ENCODE data around the gene PARP11. TPM values are rescaled to one million over a fixed set of nuclear protein-coding genes. Genes with fewer than 3 reads are reported as not detected.
"Not testable (repeated sequence)": the region's sequence is repeated elsewhere in the genome, so short reads cannot be mapped to it uniquely, and the experiment has no call there.

The PARP11 gene
- total RNA-seq, 1 donor from 2014 or later, result 10.4 TPM

DNA sequence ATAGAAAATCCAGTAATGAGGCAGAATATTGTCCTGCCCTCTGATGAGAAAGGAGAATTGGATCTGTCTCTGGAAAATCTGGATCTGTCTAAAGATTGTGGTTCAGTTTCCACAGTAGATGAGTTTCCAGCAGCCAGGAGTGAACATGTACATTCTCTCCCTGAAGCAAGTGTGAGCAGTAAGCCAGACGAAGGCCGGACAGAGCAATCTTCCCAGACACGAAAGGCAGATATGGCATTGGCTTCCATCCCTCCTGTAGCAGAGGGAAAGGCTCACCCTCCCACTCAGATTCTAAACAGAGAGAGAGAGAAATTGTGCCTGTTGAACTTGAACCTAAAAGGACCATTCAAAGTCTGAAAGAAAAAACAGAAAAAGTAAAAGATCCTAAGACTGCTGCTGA is 31.4 kb downstream of the PARP11 start:
- Histone ChIP-seq H4K20me1 (ENCODE audit: insufficient read depth, low read length) (peaks cover 6% of the 10 kb centered on the region), H3K36me3 (ENCODE audit: insufficient read depth, low read length) (no peaks in the 10 kb centered on the region), H3K9ac (ENCODE audit: low read length) (no peak overlapping the region), H3K9me3 (ENCODE audit: insufficient read depth, low read depth, low read length) (no peaks in the 10 kb centered on the region), H2AFZ (ENCODE audit: low read depth, low read length) (no peak overlapping the region), H3K4me3 (ENCODE audit: insufficient read depth, low read depth, low read length) (no peak overlapping the region), H3K27me3 (ENCODE audit: insufficient read depth, low read length) (no peaks in the 10 kb centered on the region), H3K4me1 (ENCODE audit: insufficient read depth, low read length) (no peaks in the 10 kb centered on the region), H3K79me2 (ENCODE audit: insufficient read depth, low read length) (no peaks in the 10 kb centered on the region), H3K4me2 (ENCODE audit: low read length) (no peak overlapping the region), H3K27ac (ENCODE audit: low read depth, low read length) (no peak overlapping the region)
- Mint-ChIP-seq H3K36me3 (ENCODE audit: low read depth, unreplicated experiment) (peaks cover 15% of the 10 kb centered on the region), H3K4me1 (ENCODE audit: low read depth, unreplicated experiment) (peaks cover 3% of the 10 kb centered on the region), H3K27ac (ENCODE audit: unreplicated experiment) (no peak overlapping the region), H3K4me3 (ENCODE audit: unreplicated experiment) (no peak overlapping the region), H3K27me3 (ENCODE audit: low read depth, unreplicated experiment) (no peaks in the 10 kb centered on the region), H3K9me3 (ENCODE audit: unreplicated experiment) (peaks cover 3% of the 10 kb centered on the region)
- TF ChIP-seq, protein P1, sequence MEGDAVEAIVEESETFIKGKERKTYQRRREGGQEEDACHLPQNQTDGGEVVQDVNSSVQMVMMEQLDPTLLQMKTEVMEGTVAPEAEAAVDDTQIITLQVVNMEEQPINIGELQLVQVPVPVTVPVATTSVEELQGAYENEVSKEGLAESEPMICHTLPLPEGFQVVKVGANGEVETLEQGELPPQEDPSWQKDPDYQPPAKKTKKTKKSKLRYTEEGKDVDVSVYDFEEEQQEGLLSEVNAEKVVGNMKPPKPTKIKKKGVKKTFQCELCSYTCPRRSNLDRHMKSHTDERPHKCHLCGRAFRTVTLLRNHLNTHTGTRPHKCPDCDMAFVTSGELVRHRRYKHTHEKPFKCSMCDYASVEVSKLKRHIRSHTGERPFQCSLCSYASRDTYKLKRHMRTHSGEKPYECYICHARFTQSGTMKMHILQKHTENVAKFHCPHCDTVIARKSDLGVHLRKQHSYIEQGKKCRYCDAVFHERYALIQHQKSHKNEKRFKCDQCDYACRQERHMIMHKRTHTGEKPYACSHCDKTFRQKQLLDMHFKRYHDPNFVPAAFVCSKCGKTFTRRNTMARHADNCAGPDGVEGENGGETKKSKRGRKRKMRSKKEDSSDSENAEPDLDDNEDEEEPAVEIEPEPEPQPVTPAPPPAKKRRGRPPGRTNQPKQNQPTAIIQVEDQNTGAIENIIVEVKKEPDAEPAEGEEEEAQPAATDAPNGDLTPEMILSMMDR (IDR thresholded peaks at IDR 0.05; ENCODE audit: insufficient read depth, low read depth, low read length), result no peak
- TF ChIP-seq EZH2 (IDR thresholded peaks at IDR 0.05; ENCODE audit: insufficient read depth, low read length), result no peak
- DNase-seq (ENCODE audit: low read depth), result no peak
- no peak for FAIRE-seq

GRCh38 chr12:3840833-3841232 is 32.4 kb downstream of the PARP11 start:
- H3K36me3 Mint-ChIP-seq (ENCODE audit: low read depth, unreplicated experiment), result peaks cover 15% of the 10 kb centered on the region
- not testable (repeated sequence) for H3K27me3 ChIP-seq (ENCODE audit: insufficient read depth, low read length); H3K4me1 Mint-ChIP-seq (ENCODE audit: low read depth, unreplicated experiment); H3K36me3 ChIP-seq (ENCODE audit: insufficient read depth, low read length); H3K9me3 Mint-ChIP-seq (ENCODE audit: unreplicated experiment); FAIRE-seq; H3K27me3 Mint-ChIP-seq (ENCODE audit: low read depth, unreplicated experiment); H3K4me2 ChIP-seq (ENCODE audit: low read length); H3K79me2 ChIP-seq (ENCODE audit: insufficient read depth, low read length); H3K4me1 ChIP-seq (ENCODE audit: insufficient read depth, low read length); H3K27ac ChIP-seq (ENCODE audit: low read depth, low read length); H3K9me3 ChIP-seq (ENCODE audit: insufficient read depth, low read depth, low read length); H3K9ac ChIP-seq (ENCODE audit: low read length); H3K4me3 Mint-ChIP-seq (ENCODE audit: unreplicated experiment); H3K27ac Mint-ChIP-seq (ENCODE audit: unreplicated experiment); DNase-seq (ENCODE audit: low read depth); H2AFZ ChIP-seq (ENCODE audit: low read depth, low read length); H3K4me3 ChIP-seq (ENCODE audit: insufficient read depth, low read depth, low read length)
- peaks cover 13% of the 10 kb centered on the region for H4K20me1 ChIP-seq (ENCODE audit: insufficient read depth, low read length)

DNA sequence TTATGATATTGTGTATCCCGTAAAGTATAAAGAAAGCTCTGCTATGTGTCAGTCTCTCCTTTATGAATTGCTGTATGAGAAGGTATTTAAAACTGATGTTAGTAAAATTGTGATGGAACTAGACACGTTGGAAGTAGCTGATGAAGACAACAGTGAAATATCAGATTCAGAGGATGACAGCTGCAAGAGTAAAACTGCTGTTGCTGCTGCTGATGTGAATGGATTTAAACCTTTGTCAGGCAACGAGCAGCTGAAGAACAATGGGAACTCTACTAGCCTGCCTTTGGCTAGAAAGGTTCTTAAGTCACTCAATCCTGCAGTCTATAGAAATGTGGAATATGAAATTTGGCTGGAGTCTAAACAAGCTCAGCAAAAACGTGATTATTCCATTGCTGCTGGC is 33.5 kb downstream of the PARP11 start:
- not testable (repeated sequence) for H3K4me1 ChIP-seq (ENCODE audit: insufficient read depth, low read length); H3K9me3 Mint-ChIP-seq (ENCODE audit: unreplicated experiment); H3K9me3 ChIP-seq (ENCODE audit: insufficient read depth, low read depth, low read length); H3K4me2 ChIP-seq (ENCODE audit: low read length); H3K27me3 Mint-ChIP-seq (ENCODE audit: low read depth, unreplicated experiment); H3K4me3 Mint-ChIP-seq (ENCODE audit: unreplicated experiment); H3K27me3 ChIP-seq (ENCODE audit: insufficient read depth, low read length); H3K27ac Mint-ChIP-seq (ENCODE audit: unreplicated experiment); H3K4me1 Mint-ChIP-seq (ENCODE audit: low read depth, unreplicated experiment); DNase-seq (ENCODE audit: low read depth); H3K36me3 ChIP-seq (ENCODE audit: insufficient read depth, low read length); H3K4me3 ChIP-seq (ENCODE audit: insufficient read depth, low read depth, low read length); H3K79me2 ChIP-seq (ENCODE audit: insufficient read depth, low read length); H3K9ac ChIP-seq (ENCODE audit: low read length); H2AFZ ChIP-seq (ENCODE audit: low read depth, low read length); H3K27ac ChIP-seq (ENCODE audit: low read depth, low read length)
- peak; percentile 34 for FAIRE-seq
- peaks cover 19% of the 10 kb centered on the region for H4K20me1 ChIP-seq (ENCODE audit: insufficient read depth, low read length)
- H3K36me3 Mint-ChIP-seq (ENCODE audit: low read depth, unreplicated experiment), result peaks cover 15% of the 10 kb centered on the region

DNA sequence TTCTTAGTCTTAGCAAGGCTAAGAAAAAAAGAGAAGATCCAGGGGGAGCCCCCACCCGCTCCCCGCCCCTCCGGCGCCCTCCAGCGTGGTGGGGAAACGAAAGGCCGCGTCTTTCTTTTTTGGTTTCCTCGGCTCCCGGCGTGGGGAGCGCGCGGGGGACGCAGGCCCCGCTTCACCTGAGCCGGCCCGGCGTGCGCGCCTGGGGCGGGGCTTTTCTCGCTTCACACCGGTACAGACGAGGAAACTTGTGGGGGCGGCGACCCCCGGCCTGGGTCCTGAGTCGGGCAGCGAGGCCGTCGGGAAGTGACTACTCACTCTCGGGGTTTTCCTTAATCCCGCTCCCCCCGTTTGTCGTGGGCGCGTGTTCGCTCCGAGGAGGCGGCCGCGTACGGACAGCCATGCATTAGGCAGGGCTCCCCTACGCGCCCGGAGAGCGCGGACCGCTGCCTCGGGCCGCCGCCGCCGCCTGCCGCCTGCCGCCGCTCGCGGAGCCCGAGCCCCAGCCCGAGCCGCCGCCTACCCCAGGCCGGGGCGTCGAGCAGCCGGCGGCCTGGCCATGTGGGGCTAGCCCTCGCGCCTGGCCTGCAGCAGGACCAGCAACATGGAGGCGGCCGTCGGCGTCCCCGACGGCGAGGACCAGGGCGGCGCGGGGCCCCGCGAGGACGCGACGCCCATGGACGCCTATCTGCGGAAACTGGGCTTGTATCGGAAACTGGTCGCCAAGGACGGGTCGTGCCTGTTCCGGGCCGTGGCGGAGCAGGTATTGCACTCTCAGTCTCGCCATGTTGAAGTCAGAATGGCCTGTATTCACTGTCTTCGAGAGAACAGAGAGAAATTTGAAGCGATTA is 34.3 kb downstream of the PARP11 start:
- DNase-seq (ENCODE audit: low read depth); H3K9me3 Mint-ChIP-seq (ENCODE audit: unreplicated experiment); H3K9me3 ChIP-seq (ENCODE audit: insufficient read depth, low read depth, low read length); H2AFZ ChIP-seq (ENCODE audit: low read depth, low read length); H3K4me3 ChIP-seq (ENCODE audit: insufficient read depth, low read depth, low read length); H3K27ac Mint-ChIP-seq (ENCODE audit: unreplicated experiment); H3K27me3 Mint-ChIP-seq (ENCODE audit: low read depth, unreplicated experiment); H3K4me3 Mint-ChIP-seq (ENCODE audit: unreplicated experiment); H3K9ac ChIP-seq (ENCODE audit: low read length); H3K4me1 Mint-ChIP-seq (ENCODE audit: low read depth, unreplicated experiment); H3K27ac ChIP-seq (ENCODE audit: low read depth, low read length); H3K36me3 ChIP-seq (ENCODE audit: insufficient read depth, low read length); H3K4me1 ChIP-seq (ENCODE audit: insufficient read depth, low read length); H3K27me3 ChIP-seq (ENCODE audit: insufficient read depth, low read length); H3K79me2 ChIP-seq (ENCODE audit: insufficient read depth, low read length); FAIRE-seq: not testable (repeated sequence)
- Histone ChIP-seq H3K4me2 (ENCODE audit: low read length) (peak overlapping the region; percentile 30), H4K20me1 (ENCODE audit: insufficient read depth, low read length) (peaks cover 21% of the 10 kb centered on the region)
- H3K36me3 Mint-ChIP-seq (ENCODE audit: low read depth, unreplicated experiment), result peaks cover 15% of the 10 kb centered on the region
